Right ventricle myocardium superior (tissue), 1 donor: ENCODE measurements around the gene ARHGEF3. TPM values are rescaled to one million over a fixed set of nuclear protein-coding genes. Genes with fewer than 3 reads are reported as not detected.
A peak's percentile ranks its signal among the peaks of the same experiment; 100 is the strongest.

Experiments
- ATAC-seq: fragments of 200-7000 bp; cut with Tn5 transposase; one replicate; pipeline ENCODE4 v1.9.1; 2020; ENCODE audit warnings: mild to moderate bottlenecking; ENCODE audit not compliant: poor library complexity
- DNase-seq: peaks from one replicate; pipeline ENCODE4 v3.0.0-alpha.2; 2020
- intact Hi-C: fragments of 100-400 bp; cut with DNase I; formaldehyde crosslinking; loops from one replicate; pipeline ENCODE4 v1.11.2; 2022
- total RNA-seq: library from RNA; stranded (reverse); fragmentation: NEBNext Ultra II Directional; extraction: Animal tissue kit (Norgen Biotek cat#: 25700); gene quantifications from one replicate; pipeline ENCODE4 v1.2.1, GENCODE V29; 2021
- donor health status: DM: no; HTN: yes; CAD: no; lungs with severe emphysema.

Gene ARHGEF3
- total RNA-seq, 1 donor from 2014 or later, result 15.0 TPM

DNA sequence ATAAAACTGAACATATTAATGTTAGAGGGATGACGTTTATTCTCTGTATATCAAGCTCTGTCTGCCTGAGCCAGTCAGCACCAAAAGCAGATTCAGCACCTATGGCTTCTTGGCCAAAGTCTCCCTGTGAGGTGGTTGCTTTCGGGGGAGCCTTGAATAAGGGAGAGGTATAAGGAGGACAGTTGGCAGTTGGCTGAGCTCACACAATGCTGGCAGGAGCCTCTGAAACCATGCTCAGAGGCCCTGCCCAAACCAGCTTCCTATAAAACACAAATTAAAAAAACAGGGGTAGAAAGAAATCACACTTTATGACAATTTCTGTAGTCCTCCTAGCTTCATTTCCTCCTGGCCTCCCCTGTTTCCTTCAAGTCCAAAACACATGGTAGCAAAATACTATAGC, 18.8 kb downstream of the ARHGEF3 start:
- DNase-seq, result no peak

DNA sequence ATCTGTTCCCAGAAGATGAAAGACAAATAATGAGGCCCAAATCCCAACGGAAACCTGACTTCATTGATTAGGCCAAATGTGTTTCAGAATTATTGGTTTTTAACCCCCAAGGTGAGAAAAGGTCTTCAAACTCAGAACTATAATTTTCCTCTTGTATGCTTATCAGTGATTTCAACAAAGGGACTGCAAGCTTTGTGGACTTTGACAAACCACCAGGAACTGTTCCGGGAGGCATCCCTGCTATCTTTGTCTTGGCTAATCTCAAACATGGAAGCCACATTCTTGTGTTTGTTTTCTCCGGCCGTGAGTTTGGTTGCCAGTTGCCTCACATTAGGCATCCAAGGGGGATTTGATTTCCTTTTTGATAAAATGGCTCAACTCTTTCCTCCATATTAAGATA, 19.5 kb downstream of the ARHGEF3 start:
- intact Hi-C loops, result no loop called here
- ATAC-seq, result no peak

More for the DNA sequence above, 18.8 kb downstream of the ARHGEF3 start:
- intact Hi-C loops, result no loop called here
- ATAC-seq, result no peak

DNA sequence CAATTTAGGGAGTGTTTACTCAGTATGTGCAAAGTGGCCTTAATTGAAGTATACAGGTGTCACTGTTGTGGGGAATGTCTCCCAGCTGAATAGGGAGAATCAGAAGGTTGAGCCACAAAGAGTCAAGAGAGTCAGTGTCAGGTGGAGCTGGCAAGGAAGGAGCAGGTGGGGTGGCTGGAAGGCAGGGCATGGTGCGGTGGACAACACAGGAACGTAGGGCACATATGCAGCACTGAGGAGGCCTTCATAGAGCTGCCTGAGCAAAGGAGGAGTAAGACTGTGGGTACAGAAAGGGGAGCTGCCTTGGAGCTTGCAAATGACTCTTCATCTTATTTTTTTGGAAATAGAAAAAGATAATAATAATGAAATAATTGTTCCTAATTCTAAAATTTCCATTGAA, 20.0 kb downstream of the ARHGEF3 start:
- ATAC-seq (no peak), DNase-seq (no peak)
- intact Hi-C loops, result no loop called here

More for the DNA sequence above, 19.5 kb downstream of the ARHGEF3 start:
- DNase-seq, result no peak

DNA sequence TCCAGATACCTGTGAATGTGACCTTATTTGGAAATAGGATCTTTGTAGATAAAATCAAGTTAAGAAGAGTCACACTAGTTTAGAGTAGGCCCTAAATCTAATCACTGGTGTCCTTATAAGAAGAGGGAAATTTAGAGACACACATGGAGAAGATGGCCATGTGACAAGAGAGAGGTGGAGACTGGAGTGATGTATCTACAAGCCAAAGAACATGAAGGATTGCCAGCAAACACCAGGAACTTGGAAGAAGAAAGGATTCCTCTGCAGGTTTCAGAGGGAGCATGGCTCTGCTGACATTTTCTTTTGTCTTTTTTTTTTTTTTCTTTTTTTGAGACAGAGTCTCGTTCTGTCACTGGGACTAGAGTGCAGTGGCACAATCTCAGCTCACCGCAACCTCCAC, 20.8 kb downstream of the ARHGEF3 start:
- ATAC-seq, result no peak
- no peak for DNase-seq
- intact Hi-C loops, result no loop called here

DNA sequence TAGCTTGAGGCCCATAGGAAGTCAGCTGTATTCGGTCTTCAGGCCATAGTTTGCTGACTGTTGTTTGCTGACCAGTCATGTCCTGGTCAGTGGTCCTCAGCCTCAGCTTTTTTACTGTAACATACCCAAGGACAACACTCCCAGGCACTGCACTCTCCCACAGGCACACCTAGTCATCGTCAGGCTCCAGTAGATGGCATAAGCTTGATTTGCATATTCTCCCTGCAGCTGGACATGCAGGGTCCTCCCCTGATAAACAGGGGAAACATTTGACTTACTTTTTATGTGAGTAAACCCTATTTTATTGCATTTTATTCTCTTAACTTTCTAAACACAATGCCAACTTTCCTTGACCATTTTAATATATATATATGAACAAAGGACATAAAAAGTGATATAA, 22.9 kb downstream of the ARHGEF3 start:
- DNase-seq, result no peak
- intact Hi-C loops, result no loop called here

DNA sequence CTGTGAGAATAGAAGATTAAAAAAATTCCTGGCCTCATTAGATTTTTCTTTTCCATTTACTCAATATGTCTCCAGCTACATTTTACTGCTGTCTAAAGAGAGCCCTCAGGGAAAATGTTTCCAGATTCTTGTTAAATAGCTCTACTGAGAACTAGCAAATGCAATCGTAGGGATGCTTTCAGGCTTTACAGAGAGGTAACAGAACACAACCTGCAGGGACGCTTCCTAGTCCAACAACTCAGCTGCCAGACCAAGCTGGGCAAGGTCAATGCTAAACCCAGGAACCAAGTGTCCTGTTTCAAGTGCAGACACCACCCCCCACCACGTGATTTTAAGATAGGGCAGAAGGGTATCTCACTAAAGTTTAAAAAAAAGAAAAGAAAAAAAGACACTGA, 25.2 kb downstream of the ARHGEF3 start:
- DNase-seq (no peak), ATAC-seq (peak; percentile 60)
- intact Hi-C loops, result no loop called here

More for the DNA sequence above, 22.9 kb downstream of the ARHGEF3 start:
- ATAC-seq, result no peak

DNA sequence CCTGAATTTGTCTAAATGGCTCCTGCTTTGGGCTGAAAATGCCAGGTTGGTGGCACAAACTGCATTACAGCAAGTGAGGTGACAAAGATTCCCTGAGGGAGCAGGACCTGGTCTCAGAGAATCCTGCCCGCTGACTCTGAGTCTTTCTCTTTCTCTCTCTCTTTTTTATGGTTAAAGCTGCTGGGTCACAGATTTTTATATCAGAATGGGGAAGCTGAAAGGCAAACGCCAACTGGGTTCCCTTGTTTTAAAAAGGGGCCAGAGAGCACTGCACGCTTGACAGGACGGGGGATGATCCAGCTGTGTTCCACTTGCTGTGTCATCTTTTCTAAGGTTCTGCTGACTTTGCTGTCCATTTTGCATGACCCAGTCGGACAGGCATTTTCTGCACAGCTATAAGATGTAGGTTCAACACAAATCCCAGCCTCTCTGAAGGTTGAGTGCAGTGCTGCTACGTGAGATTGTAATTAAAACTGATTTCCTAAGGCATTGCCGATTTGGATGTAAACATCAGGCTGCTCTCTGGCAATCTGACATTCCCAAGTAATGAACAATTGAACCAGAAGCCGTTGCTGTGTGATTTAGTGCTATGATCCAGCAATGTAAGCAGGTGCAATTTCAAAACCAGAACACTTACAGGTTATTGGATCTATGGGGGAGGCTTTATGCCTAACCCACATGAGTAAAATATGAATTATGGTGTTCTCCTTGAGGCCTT, 25.8 kb downstream of the ARHGEF3 start:
- ATAC-seq (peak; percentile 63), DNase-seq (no peak)
- intact Hi-C loops, result no loop called here

DNA sequence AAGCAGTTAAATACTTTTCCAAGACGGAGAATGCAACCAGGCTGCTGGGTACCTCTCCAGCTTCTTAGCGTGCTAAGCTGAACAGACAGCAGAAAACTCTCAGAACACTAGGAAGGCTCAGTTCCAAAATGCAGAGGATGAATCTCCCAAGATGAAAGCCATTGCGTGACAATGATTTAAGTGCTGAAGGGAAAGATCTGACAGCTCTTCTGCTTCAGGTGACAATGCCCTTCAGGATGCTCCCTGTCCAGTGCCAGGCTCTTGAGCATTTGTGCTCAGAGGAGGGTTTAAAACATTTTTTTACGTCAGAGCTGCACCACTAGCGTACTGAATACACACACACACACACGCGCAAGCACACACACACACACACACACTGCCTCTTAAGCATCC, 26.3 kb downstream of the ARHGEF3 start:
- no peak for DNase-seq
- intact Hi-C loops, result no loop called here
- ATAC-seq, result no peak

DNA sequence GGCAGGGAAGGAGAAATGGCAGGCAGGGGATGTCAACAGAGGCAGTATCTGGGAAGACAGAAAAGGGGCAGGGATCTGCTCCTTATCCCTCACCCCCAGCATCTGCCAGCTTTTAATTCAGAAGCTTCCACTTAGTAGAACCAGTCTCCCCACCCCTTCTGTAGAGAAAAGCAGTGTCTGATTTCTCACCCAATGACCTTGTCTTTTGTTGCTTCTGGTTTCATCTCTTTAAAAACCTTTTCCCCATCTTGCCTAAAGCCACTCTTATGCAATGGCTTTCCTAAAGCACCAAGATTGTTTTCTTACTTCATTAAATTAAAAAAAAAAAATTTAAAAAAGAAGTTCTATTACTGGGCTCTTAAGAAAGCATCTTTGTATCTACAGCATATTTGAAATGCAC, 27.8 kb downstream of the ARHGEF3 start:
- DNase-seq (no peak), ATAC-seq (no peak)
- intact Hi-C loops, result no loop called here

DNA sequence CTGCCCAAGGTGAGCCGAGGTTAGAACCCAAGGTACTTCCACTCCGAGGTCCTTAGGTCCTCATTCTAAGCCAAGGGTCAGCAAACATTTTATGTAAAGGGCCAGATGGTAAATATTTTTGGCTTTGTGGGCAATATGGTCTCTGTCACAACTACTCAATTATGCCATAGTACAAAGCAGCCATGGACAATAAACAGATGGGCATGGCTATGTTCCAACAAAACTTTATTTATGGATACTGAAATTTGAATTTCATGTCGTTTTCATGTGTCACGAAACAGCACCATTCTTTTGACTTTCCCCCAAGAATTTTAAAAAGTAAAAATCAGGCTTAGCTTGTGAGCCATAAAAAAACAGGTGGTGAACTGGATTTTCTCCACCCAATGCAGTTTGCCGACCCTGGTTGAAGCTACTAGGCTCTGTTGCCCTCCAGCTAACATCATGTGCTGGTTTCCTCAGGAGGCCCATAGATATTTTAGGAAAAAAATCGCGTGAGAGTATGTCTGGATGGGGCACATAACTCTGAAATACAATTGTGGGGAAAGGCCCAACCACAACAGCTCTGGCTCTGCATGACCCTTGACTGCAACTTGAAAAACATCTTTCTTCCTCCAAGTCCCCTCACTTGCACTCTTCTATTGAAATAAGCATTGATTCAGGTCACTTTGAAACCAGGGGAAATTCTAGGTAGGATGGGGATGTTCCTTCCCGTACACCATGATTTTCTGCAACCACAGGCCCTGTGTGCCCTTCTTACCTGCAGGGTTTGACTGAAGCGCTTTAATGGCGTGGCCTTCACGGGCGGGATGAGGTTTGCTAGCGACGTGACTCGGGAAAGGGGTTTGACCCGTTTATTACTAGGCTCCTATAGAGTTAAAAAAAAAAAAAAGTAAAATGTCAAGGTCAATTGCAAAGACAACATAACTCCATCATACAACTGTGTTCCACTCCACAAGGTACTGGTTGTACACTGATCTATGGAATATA, 28.5 kb downstream of the ARHGEF3 start:
- no peak for DNase-seq
- no peak for ATAC-seq
- intact Hi-C loops, result no loop called here

DNA sequence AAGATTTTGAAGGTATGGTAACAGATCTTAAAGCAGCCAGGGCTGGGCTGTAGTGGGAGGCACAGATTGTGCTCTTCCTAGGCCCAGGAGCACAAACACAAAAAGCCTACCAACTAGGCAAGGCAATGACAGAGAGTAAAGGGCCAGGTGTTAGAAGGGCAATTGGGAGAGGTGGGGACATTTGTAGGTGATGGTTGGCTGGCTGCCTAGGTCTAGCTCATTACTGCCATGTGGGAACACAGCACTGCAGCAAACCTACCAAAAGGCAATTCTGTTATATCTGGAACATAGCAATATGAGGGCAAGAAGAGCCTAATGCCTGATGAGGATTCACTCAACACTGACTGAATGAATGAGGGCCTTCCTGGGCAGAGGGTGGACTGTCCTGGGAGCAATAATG, 30.4 kb downstream of the ARHGEF3 start:
- intact Hi-C loops, result no loop called here
- DNase-seq (no peak), ATAC-seq (no peak)

DNA sequence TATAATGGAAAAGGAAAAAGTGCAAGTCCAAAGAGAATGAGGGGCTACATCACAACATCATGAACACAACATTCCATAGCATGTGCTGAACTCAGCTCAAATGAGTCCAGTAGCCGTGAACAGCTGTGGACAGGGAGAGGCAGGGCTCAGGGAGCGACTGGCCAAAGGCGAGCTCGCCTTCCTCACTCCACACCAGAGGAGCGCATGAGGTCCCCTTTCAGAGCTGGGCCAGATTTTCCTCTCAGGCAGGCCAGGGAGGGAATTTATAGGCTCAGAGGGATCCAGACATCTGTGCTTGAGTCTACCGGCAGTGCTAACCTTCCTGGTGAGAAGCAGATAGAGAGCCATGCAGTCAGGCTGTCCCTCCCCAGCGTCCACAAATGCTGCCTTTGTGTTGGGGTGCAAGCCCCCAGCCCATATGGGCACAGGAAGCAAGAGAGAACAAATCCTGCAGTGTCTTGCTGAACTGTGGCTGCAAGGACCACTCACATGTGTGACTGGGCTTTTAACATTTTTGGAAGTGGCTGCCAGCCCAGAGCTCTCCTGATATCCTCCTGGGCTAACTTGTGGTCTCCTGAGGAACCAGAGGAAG, 32.5 kb downstream of the ARHGEF3 start:
- DNase-seq (no peak), ATAC-seq (peak; percentile 72)
- intact Hi-C loops, result no loop called here

DNA sequence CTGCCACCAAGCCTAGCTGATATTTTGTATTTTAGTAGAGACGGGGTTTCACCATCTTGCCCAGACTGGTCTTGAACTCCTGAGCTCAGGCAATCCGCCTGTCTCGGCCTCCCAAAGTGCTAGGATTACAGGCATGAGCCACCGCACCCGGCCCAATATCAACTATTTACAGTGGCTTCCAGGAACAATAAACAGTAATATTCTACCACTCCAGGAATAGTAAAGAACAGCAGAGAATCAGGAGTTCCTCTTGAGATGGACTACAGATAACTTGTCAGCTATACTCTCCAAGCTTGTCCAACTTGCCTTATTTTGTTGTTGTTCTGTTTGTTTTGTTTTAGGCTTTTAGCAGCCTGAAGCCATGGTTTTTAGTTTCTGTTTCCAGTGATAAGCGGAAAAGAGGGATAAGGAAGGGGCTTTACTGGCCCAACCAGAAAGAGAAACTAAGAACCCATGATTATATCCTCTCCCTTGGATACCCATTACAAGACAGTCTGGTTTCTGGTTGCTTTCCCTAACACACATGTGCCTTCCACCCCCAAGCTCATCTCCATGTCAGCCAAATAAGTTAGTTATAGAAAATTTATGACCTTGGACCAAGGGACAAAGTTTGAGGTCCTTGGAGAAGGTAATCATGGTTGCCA, 36.7 kb downstream of the ARHGEF3 start:
- ATAC-seq (no peak), DNase-seq (no peak)
- intact Hi-C loops, result no loop called here

DNA sequence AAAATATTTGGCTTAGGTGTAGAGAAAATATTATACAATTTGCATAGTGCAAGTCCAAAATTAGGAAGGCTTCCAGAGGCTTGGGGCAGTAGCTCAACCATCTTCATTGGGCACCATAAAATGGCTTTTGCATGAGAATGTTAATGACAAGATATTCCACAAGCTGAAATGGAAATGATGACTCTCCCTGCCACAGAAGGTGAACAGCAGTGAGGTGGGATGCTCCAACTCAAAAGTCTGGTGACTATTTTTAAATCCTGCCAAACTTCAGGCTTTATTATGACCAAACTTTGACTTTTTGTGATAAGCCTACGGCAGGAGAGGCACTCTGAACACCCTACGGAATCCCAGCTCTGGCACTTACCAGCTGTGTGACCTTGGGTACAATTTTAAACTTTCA, 37.6 kb downstream of the ARHGEF3 start:
- no peak for ATAC-seq
- intact Hi-C loops, result no loop called here
- DNase-seq, result no peak

DNA sequence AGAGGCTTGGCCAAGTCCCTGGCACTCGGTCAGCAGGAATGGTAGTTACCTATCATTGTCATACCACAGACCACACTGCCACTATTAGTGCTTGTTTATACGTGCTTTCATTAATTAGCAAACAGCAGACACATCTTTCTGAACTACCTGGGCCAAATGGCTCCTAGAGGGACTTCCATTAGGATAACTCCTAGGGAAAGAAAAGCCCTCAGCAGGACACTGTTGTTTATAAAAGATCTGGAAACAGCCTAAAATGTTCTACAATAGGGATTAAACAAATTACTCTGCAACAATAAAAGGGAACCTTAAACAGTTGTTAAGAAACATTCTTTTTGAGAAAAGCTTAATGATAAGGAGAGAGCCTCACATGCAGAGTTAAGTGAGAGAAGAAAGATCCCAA, 38.5 kb downstream of the ARHGEF3 start:
- no peak for ATAC-seq
- no peak for DNase-seq
- intact Hi-C loops, result no loop called here

DNA sequence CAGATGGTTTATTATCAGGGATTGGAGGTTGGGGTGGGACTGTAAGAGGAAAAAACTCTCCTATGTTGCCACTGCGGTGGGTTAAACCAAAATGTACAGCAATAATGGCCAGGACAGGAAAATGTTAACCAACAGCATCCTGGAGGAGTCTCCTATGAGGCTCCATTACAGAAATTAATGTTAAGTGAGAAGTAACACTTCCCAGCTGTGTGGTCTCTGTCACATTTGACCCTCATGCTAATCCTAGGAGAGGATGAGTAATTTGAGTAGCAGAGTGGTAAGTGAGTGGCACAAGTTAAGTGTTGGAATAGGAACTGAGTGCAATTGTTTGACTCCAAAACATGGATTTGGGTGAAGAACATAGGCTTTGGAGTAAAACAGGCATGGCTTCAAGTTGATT, 39.0 kb downstream of the ARHGEF3 start:
- DNase-seq, result no peak
- no peak for ATAC-seq
- intact Hi-C loops, result no loop called here

DNA sequence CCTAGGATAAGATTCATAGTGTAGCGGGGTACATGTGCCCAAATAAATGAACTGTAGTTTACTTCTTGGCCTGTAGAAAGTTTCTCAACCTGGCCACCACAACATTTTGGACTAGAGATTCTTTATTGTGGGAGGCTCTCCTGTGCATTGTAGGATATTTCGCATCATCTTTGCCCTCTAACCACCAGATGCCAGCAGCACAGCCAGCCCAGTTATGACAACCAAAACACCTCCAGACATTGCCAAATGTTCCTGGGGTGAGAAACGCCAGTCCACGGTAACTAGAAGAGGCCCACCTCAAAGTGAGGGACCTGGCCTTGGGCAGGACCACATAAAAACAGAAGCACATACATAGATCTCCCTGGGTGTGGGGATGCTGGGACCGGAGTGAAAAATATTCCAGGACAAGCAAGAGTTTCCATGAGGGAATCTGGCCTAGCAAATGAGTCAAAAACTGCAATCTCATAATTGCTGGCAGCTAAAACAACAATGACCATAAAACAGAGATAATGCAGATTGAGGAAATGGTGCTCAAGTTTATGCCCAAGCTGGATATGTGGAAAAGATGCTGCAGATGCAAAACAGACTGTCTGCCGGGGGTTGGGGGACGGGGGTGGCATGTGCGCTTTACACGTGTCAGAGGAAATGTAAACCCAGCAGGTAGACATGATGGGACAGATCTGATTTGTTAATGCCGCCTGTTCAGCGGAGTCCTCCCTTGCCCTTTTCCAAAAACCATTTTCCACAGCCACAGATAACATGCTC, 39.7 kb downstream of the ARHGEF3 start:
- intact Hi-C loops, result no loop called here
- DNase-seq (no peak), ATAC-seq (no peak)

DNA sequence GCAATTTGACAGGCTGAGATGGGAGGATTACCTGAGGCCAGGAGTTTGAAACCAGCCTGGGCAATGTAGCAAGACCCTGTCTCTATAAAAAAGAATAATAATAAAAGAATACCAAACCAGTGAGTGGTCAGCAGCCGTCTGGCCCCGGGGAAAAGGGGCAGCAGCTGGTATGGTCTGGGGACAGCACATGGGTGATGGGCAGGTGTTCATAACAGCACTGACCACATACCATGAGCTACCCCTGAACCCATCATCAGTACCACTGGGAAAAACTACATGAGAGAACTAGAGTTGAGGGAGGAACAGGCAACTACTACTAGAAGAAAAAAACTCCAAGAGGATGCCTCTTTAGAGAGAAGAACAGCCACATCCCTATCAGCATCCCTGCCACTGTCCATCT, 40.7 kb downstream of the ARHGEF3 start:
- DNase-seq (no peak), ATAC-seq (no peak)
- intact Hi-C loops, result no loop called here
